Activated CD4-positive, CD25-positive, alpha-beta regulatory T cell treated with anti-CD3 and anti-CD28 coated beads, Interleukin-2, amount 50 U/mL, for 24 hours (primary cell): ENCODE measurements around the gene CHST11.

ENCODE experiments used
- ATAC-seq, 2 donors: fragments of 150-1000 bp; cut with Tn5 transposase; one replicate each; pipeline ENCODE4 v1.10.0; 2021; ENCODE audit warnings: mild to moderate bottlenecking in 1 of 2, moderate library complexity in 1 of 2

CHST11 gene

GRCh38 chr12:104434129-104434528 lies 22.6 kb upstream of the CHST11 start:
- no peak for ATAC-seq

GRCh38 chr12:104435175-104435574 lies 21.6 kb upstream of the CHST11 start:
- no peak for ATAC-seq

GRCh38 chr12:104435765-104436164 lies 21.0 kb upstream of the CHST11 start:
- no peak for ATAC-seq

GRCh38 chr12:104436790-104437189 lies 20.0 kb upstream of the CHST11 start:
- ATAC-seq, result no peak

GRCh38 chr12:104438134-104438533 lies 18.6 kb upstream of the CHST11 start:
- no peak for ATAC-seq

- ATAC-seq, result no peak
Observed at GRCh38 chr12:104439137-104439536, 17.6 kb upstream of the CHST11 start.

- no peak for ATAC-seq
Observed at GRCh38 chr12:104443008-104443407, 13.7 kb upstream of the CHST11 start.

GRCh38 chr12:104446646-104447421 lies 9.9 kb upstream of the CHST11 start:
- no peak for ATAC-seq

GRCh38 chr12:104448031-104448430 lies 8.7 kb upstream of the CHST11 start:
- no peak for ATAC-seq

GRCh38 chr12:104448451-104448850 lies 8.3 kb upstream of the CHST11 start:
- ATAC-seq, result no peak

- no peak for ATAC-seq
Observed at GRCh38 chr12:104450700-104451099, 6.0 kb upstream of the CHST11 start.

- ATAC-seq, result no peak
Observed at GRCh38 chr12:104452087-104452486, 4.7 kb upstream of the CHST11 start.

- ATAC-seq, result no peak
Observed at GRCh38 chr12:104453133-104453532, 3.6 kb upstream of the CHST11 start.

GRCh38 chr12:104454997-104455396 lies 1.8 kb upstream of the CHST11 start:
- ATAC-seq, result no peak

GRCh38 chr12:104455578-104456416 lies 951 bp upstream of the CHST11 start:
- ATAC-seq, result no peak

GRCh38 chr12:104456950-104457745 lies 400 bp downstream of the CHST11 start:
- ATAC-seq, result peak; percentile 23 to 28

GRCh38 chr12:104457746-104458693 lies 1.3 kb downstream of the CHST11 start:
- peak; percentile 12 to 25 for ATAC-seq

GRCh38 chr12:104458694-104459367 lies 2.1 kb downstream of the CHST11 start:
- no peak for ATAC-seq

- ATAC-seq, result no peak
Observed at GRCh38 chr12:104459368-104459909, 2.7 kb downstream of the CHST11 start.

GRCh38 chr12:104460041-104460719 lies 3.4 kb downstream of the CHST11 start:
- no peak for ATAC-seq
